H1 (cell line): ENCODE data around the gene HSD17B4. TPM values are rescaled to one million over a fixed set of nuclear protein-coding genes. Genes with fewer than 3 reads are reported as not detected.

Source experiments
- EGR1 ChIP-seq: IDR thresholded peaks from 2 replicates; pipeline ENCODE4 v1.6.1; 2011; ENCODE audit warnings: low read depth, low read length, borderline replicate concordance
- KDM1A ChIP-seq: fragments of 200-600, 300-600 bp; sonication (generic); IDR thresholded peaks from 2 replicates; pipeline ENCODE4 v1.7.1; 2016; ENCODE audit warnings: mild to moderate bottlenecking, low read length, borderline replicate concordance
- RAD21 ChIP-seq, 2 experiments: IDR thresholded peaks in 1 of 2; conservative IDR thresholded peaks in 1 of 2; 2 replicates each; pipeline ENCODE4 v1.6.1; 2011; ENCODE audit warnings: low read depth in 2 of 2, low read length in 2 of 2, improper control_type of control experiment in 1 of 2, inconsistent platforms in 1 of 2, mild to moderate bottlenecking in 1 of 2, moderate library complexity in 1 of 2
- SIRT6 ChIP-seq: IDR thresholded peaks from one replicate; pipeline ENCODE4 v1.7.1; 2012; ENCODE audit warnings: low read length, inconsistent platforms
- TCF12 ChIP-seq: IDR thresholded peaks from 2 replicates; pipeline ENCODE4 v1.6.1; 2011; ENCODE audit warnings: low read depth, mild to moderate bottlenecking, low read length
- polyA plus RNA-seq, 7 experiments: library from polyadenylated mRNA; depleted of rRNA in 3 of 7; stranded (reverse) in 5 of 7; unstranded in 2 of 7; fragments of >200 nt in 5 of 7; fragments of 200-250 nt in 2 of 7; gene quantifications; 1 replicate in 5 of 7; 2 replicates in 1 of 7; 4 replicates in 1 of 7; pipeline versions ENCODE4 v1.2.1 to v1.2.3, GENCODE V29; 2011 to 2013; ENCODE audit warnings: missing spikeins in 2 of 7, mixed read lengths in 2 of 7
- total RNA-seq: library from RNA; stranded (reverse); fragmentation: NEBNext Ultra II Directional; extraction: Animal tissue kit (Norgen Biotek cat#: 25700); gene quantifications from 2 replicates; pipeline ENCODE4 v1.2.1, GENCODE V29; 2021

HSD17B4 gene
- total and polyA plus RNA-seq, 2 of the 8 experiments (the other 6 are each of a cell fraction or from before 2014, with no cell fraction given) = 305 to 369 TPM

DNA sequence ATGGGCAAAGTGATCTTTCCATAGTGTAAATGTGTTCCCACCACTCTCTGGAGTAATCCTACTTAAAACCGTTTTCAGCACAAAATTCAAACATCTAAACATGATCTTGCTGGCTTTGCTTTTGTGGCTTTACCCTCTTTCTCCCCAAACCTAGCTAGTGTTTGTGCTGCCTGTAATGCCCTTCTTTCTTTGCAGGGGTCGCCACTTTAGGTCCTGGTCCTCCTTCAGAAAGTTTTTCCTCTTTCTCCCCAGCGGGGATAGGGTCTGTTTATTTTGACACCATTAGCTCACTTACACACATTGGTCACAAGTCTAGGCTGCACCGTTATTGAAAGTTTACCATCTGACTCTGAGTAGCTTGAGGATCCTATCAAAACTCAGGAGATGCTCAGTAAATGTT, 736 bp upstream of the HSD17B4 start (continued):
- TF ChIP-seq TCF12 (no peak), SIRT6 (no peak), EGR1 (no peak), RAD21 (IDR thresholded peaks at IDR 0.05 in 1 of 2, conservative IDR thresholded peaks at IDR 0.05 in 1 of 2; ENCODE audit: low read depth in 2 of 2, low read length in 2 of 2) (peak in 1 of 2 experiments; percentile 31; a peak in 1 of 4 replicates), KDM1A (no peak)
